Activated T-cell treated with anti-CD3 and anti-CD28 coated beads for 24 hours (primary cell): ENCODE measurements around the gene TIGAR.

ENCODE experiments used
- DNase-seq: peaks from one replicate; pipeline ENCODE4 v3.0.0-alpha.2; 2020; ENCODE audit warnings: low read depth

The TIGAR gene

DNA sequence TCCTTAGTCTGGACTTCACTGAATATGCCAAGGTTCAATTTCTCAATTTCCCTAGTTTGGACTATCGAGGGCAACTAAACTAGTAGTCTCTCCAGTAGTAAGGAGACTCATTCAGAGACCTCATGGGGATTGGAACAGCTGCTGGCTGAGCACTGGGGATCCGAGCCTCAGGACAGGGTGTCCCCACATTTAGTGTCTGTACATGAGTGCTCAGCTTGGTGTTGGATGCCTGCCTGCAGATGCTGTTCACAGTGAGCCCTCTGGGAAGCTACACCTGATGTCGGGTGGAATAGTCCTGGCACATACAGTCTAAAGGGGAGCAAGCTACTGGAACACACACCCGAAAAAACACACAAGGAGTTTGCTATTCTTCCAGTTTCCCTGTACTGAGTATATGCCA, 59.3 kb downstream of the TIGAR start:
- DNase-seq, result no peak

GRCh38 chr12:4383304-4383865, 62.4 kb downstream of the TIGAR start:
- DNase-seq, result no peak

- no peak for DNase-seq
Observed at GRCh38 chr12:4386801-4387200, 65.8 kb downstream of the TIGAR start.

DNA sequence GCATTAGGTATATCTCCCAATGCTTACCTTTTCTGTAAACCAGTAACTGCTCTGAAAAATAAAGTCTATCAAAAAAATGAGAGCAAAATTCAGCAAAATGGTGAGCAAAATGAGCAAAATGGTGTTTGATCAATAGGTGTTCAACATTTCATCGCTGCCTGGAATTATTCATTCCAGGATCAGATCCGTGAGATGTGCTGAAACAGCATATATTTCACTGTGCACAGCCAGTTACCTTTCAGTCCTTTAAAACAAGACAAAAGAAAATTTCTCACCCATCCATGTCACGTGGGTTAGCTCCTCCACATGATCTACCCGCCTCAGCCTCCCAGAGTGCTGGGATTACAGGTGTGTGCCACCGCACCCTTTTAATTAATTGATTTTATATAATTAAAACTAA, 66.6 kb downstream of the TIGAR start:
- no peak for DNase-seq

- no peak for DNase-seq
Observed at GRCh38 chr12:4388032-4388431, 67.0 kb downstream of the TIGAR start.

DNA sequence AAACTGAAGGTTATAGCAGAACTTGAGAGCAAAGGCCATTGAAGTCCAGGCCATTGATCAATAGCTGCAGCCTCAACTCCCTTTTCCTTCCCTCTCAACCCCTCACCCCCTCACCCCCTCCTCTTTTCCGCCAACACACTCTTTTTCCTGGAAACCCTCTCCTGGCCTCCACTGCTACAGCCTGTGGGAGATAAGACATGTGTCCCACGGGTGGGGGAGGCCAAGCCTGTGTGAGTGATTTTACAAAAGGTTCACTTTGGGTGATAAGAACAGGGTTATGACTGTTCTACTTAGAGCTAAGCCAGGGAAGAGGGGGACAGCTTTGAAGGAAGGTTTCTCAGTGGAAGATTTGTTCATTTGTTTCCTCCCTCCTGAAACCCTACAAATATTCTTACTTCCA, 67.6 kb downstream of the TIGAR start:
- DNase-seq, result no peak

GRCh38 chr12:4392223-4392742, 71.3 kb downstream of the TIGAR start:
- DNase-seq, result no peak

DNA sequence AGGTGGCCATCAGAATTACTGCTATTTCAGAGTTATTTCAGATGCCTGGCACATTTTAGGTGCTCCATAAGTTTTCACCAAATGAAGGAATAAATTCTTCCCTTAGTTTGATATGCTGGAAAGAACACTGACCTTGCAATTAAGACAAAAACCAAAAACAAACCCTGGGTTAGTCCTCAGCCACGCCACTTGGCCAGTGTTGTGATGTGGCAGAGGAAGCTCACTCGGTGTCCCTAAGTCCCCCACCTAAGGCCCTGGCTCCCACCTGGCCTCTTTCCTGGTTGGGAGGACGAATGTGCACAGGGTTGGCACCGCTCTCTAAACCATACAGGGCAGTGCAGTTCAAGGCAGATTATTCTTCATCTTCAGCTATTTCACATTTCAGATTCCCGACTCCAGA, 72.2 kb downstream of the TIGAR start:
- no peak for DNase-seq

GRCh38 chr12:4395818-4396217, 74.8 kb downstream of the TIGAR start:
- DNase-seq, result no peak

GRCh38 chr12:4401117-4401516, 80.1 kb downstream of the TIGAR start:
- no peak for DNase-seq

DNA sequence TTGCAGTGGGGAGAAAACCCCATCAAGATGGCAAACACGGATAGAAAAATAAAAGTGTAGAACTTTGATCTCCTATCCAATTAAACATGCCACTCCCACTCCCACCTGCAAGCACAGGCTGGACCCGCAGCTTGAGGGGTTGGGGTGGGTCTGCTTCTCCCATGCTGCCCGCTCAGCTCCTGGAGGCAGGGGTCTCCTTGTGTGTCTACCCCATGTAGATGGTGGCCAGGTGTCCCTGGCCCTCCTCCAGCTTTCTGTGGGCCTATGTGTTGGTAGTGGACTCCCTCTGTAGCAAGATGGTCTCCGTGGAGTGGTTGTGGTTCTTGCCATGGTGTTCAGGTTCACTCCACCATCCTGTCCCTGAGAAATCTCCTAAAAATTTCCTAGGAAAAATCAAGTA, 82.0 kb downstream of the TIGAR start:
- DNase-seq, result no peak
